ENCODE results near the gene ITM2C.

The ITM2C gene

GRCh38 chr2:230908595-230909191 is 44.0 kb downstream of the ITM2C start:
- DNase-seq: no peak

GRCh38 chr2:230909841-230910545 is 45.3 kb downstream of the ITM2C start:
- DNase-seq: no peak

- no peak for DNase-seq
Observed at GRCh38 chr2:230910546-230911177, 45.9 kb downstream of the ITM2C start.

GRCh38 chr2:230912046-230912445 is 47.3 kb downstream of the ITM2C start:
- DNase-seq: no peak

GRCh38 chr2:230912724-230913123 is 48.0 kb downstream of the ITM2C start:
- DNase-seq: no peak

GRCh38 chr2:230913406-230914143 is 48.8 kb downstream of the ITM2C start:
- no peak for DNase-seq

- no peak for DNase-seq
Observed at GRCh38 chr2:230914886-230915285, 50.1 kb downstream of the ITM2C start.

- no peak for DNase-seq
Observed at GRCh38 chr2:230915319-230915718, 50.6 kb downstream of the ITM2C start.

- no peak for DNase-seq
Observed at GRCh38 chr2:230916218-230916617, 51.5 kb downstream of the ITM2C start.

- no peak for DNase-seq
Observed at GRCh38 chr2:230919240-230919639, 54.5 kb downstream of the ITM2C start.

GRCh38 chr2:230919681-230920080 is 54.9 kb downstream of the ITM2C start:
- no peak for DNase-seq

GRCh38 chr2:230920167-230920566 is 55.4 kb downstream of the ITM2C start:
- no peak for DNase-seq

GRCh38 chr2:230921806-230922595 is 57.3 kb downstream of the ITM2C start:
- no peak for DNase-seq

- no peak for DNase-seq
Observed at GRCh38 chr2:230922951-230923717, 58.4 kb downstream of the ITM2C start.

- no peak for DNase-seq
Observed at GRCh38 chr2:230924092-230924469, 59.3 kb downstream of the ITM2C start.

- DNase-seq: no peak
Observed at GRCh38 chr2:230924470-230925341, 60.0 kb downstream of the ITM2C start, which contains the start of gene GPR55. GPR55 (minus strand) TSS chr2:230925242; CDS start chr2:230910962, 14,280 bp downstream.

- no peak for DNase-seq
Observed at GRCh38 chr2:230925443-230925878, 60.7 kb downstream of the ITM2C start.

- no peak for DNase-seq
Observed at GRCh38 chr2:230925879-230926765, 61.4 kb downstream of the ITM2C start.

- no peak for DNase-seq
Observed at GRCh38 chr2:230927711-230928341, 63.1 kb downstream of the ITM2C start.
